K562 (cell line): ENCODE data around the gene ZFAND5. TPM values are rescaled to one million over a fixed set of nuclear protein-coding genes. Genes with fewer than 3 reads are reported as not detected.

Experiments used
- ATAC-seq: fragments of 200-7000 bp; cut with Tn5 transposase; 3 replicates; pipeline ENCODE4 v1.9.1; 2020; ENCODE audit warnings: moderate library complexity
- BruUV-seq: library from RNA; stranded (reverse); fragments of 400-500 nt; replicated peaks from 2 replicates; lab custom pipeline; 2021; lab: Mats Ljungman, UMichigan
- CTCF ChIA-PET: fragments of 300-600 bp; formaldehyde crosslinking; extraction: SDS; loops from one replicate; lab custom pipeline; 2021; ENCODE audit warnings: low intra/inter-chr PET ratio; lab: Yijun Ruan, JAX
- POLR2A ChIA-PET: fragments of 300-600, 350-650 bp; sonication (Branson Sonifier 250); formaldehyde crosslinking; extraction: SDS; loops from one replicate; lab custom pipeline; 2021; ENCODE audit warnings: antibody characterized with exemption, inconsistent platforms; lab: Yijun Ruan, JAX
- DNase-seq, 4 experiments: peaks; one replicate each; pipeline versions ENCODE4 v3.0.0 to v3.0.0-alpha.2; 2011 to 2018; ENCODE audit warnings: low spot score in 3 of 4, mixed read lengths in 3 of 4; ENCODE audit errors: extremely low read depth in 1 of 4
- FAIRE-seq: peaks from 2 replicates; lab custom pipeline; 2011; peaks lifted over from hg19 to GRCh38; lab: Jason Lieb, UNC
- H2AFZ ChIP-seq: 2 replicates; pipeline ENCODE4 v1.6.0; 2011; ENCODE audit warnings: low read depth, low read length, control low read depth, inconsistent platforms
- H3K27ac ChIP-seq: fragments of 200-600 bp; 3 replicates; pipeline ENCODE4 v1.8.0; 2011; ENCODE audit warnings: low read depth, mild to moderate bottlenecking, control low read depth, inconsistent platforms, low read length, moderate library complexity, mixed read lengths; ENCODE audit errors: extremely low read depth
- H3K27me3 ChIP-seq, 2 experiments: fragments of 300-600 bp in 1 of 2; 2 replicates in 1 of 2; 3 replicates in 1 of 2; pipeline versions ENCODE4 v1.6.0 to v1.8.0; 2011; ENCODE audit warnings: inconsistent platforms in 2 of 2, low read length in 2 of 2, mild to moderate bottlenecking in 1 of 2, mixed read lengths in 1 of 2, moderate library complexity in 1 of 2; ENCODE audit not compliant: control insufficient read depth in 2 of 2, insufficient read depth in 2 of 2
- H3K36me3 ChIP-seq: fragments of 300-600 bp; 3 replicates; pipeline ENCODE4 v1.8.0; 2011; ENCODE audit warnings: mild to moderate bottlenecking, low read length, inconsistent platforms; ENCODE audit not compliant: control insufficient read depth, insufficient read depth
- H3K4me1 ChIP-seq, 2 experiments: fragments of 200-600 bp in 1 of 2; replicated peaks in 1 of 2; 2 replicates in 1 of 2; 3 replicates in 1 of 2; pipeline versions ENCODE4 v1.5.1 to v1.8.0; 2011; ENCODE audit warnings: inconsistent platforms in 2 of 2, low read length in 2 of 2, mild to moderate bottlenecking in 1 of 2, mixed read lengths in 1 of 2, moderate library complexity in 1 of 2; ENCODE audit not compliant: control insufficient read depth in 2 of 2, insufficient read depth in 2 of 2
- H3K4me2 ChIP-seq: 2 replicates; pipeline ENCODE4 v1.6.1; 2011; ENCODE audit warnings: low read length, control low read depth, inconsistent platforms, mixed read lengths; ENCODE audit not compliant: insufficient read depth
- H3K4me3 ChIP-seq: fragments of 200-600 bp; sonication (generic), shearing (Covaris generic); 2 replicates; pipeline ENCODE4 v1.5.1; 2016; ENCODE audit warnings: control low read depth, inconsistent platforms
- H3K79me2 ChIP-seq: fragments of 200-600 bp; 3 replicates; pipeline ENCODE4 v1.8.0; 2011; ENCODE audit warnings: low read length, inconsistent platforms; ENCODE audit not compliant: control insufficient read depth, insufficient read depth
- H3K9ac ChIP-seq, 2 experiments: 2 replicates each; pipeline versions ENCODE4 v1.6.0 to v1.6.1; 2011; ENCODE audit warnings: low read depth in 2 of 2, low read length in 2 of 2, control low read depth in 1 of 2, inconsistent platforms in 1 of 2, mild to moderate bottlenecking in 1 of 2, mixed read lengths in 1 of 2; ENCODE audit not compliant: insufficient read depth in 1 of 2
- H3K9me1 ChIP-seq: one replicate; pipeline ENCODE4 v1.6.0; 2011; ENCODE audit warnings: inconsistent platforms, mild to moderate bottlenecking, low read length, moderate library complexity; ENCODE audit not compliant: control insufficient read depth, insufficient read depth
- H3K9me3 ChIP-seq: replicated peaks from 2 replicates; pipeline ENCODE4 v1.5.1; 2011; ENCODE audit warnings: low read depth, low read length, inconsistent platforms; ENCODE audit not compliant: control insufficient read depth, insufficient read depth
- H4K20me1 ChIP-seq: replicated peaks from 2 replicates; pipeline ENCODE4 v1.6.1; 2011; ENCODE audit warnings: low read length, inconsistent platforms, mixed read lengths; ENCODE audit not compliant: control insufficient read depth, insufficient read depth
- MAFK ChIP-seq: IDR thresholded peaks from 2 replicates; pipeline ENCODE4 v1.6.1; 2011; ENCODE audit warnings: low read length, improper control_type of control experiment
- SRSF1 ChIP-seq: fragments of 200-400 bp; formaldehyde crosslinking; IDR thresholded peaks from 2 replicates; pipeline ENCODE4 v1.6.1; 2017; ENCODE audit warnings: mild to moderate bottlenecking, low read depth, low read length, moderate library complexity
- TAL1 ChIP-seq: fragments of 450-650 bp; IDR thresholded peaks from 2 replicates; pipeline ENCODE4 v1.6.1; 2016; ENCODE audit warnings: mild to moderate bottlenecking
- ZNF780A ChIP-seq: fragments of 250-450 bp; sonication (Bioruptor Pico); IDR thresholded peaks from 2 replicates; pipeline ENCODE4 v1.5.0; 2021; ENCODE audit warnings: mild to moderate bottlenecking
- WGBS: fragments of 100-300 bp; shearing (Covaris generic); methylation state at CpG from one replicate; pipeline ENCODE4 v1.1.6; 2016; ENCODE audit warnings: low coverage, mixed read lengths; ENCODE audit not compliant: insufficient coverage; ENCODE audit errors: missing lambda C conversion rate; 5-methylcytosine and 5-hydroxymethylcytosine counted together
- in situ Hi-C: fragments of 300-500 bp; cut with MboI; formaldehyde crosslinking; loops from 4 replicates; pipeline ENCODE4 v1.15.0; 2018; ENCODE audit warnings: inconsistent platforms, mixed read lengths
- intact Hi-C: fragments of 100-400 bp; cut with micrococcal nuclease; formaldehyde crosslinking; loops from 2 replicates; pipeline ENCODE4 v1.14.2; 2022
- polyA plus RNA-seq, 8 experiments: library from polyadenylated mRNA; depleted of rRNA in 4 of 8; stranded (reverse) in 5 of 8; unstranded in 3 of 8; fragments of >200 nt; fragmentation: Nextera tagmentation in 2 of 8; fragmentation: Illumina TruSeq in 1 of 8; extraction: Ambion mirVana in 2 of 8; extraction: Trizol in 1 of 8; gene quantifications; 2 replicates each; pipeline versions ENCODE4 v1.2.1 to v1.2.3, GENCODE V29; 2011 to 2014; ENCODE audit warnings: inconsistent platforms in 1 of 8, missing spikeins in 1 of 8
- total RNA-seq, 7 experiments: library from RNA; depleted of rRNA in 6 of 7; stranded (reverse); fragments of >200 nt in 6 of 7; fragmentation: Illumina TruSeq in 2 of 7; extraction: Trizol in 2 of 7; gene quantifications; 2 replicates each; pipeline versions ENCODE4 v1.2.1 to v1.2.3, GENCODE V29; 2011 to 2021; ENCODE audit warnings: low replicate concordance in 1 of 7
- TF ChIP-seq, protein P1 (sequence below): fragments of 450-650 bp; formaldehyde crosslinking; IDR thresholded peaks from 2 replicates; pipeline ENCODE4 v1.4.0; 2020; ENCODE audit warnings: mild to moderate bottlenecking, mixed read lengths

ZFAND5 gene
- total and polyA plus RNA-seq, 9 of the 15 experiments (the other 6 are each of a cell fraction or from before 2014, with no cell fraction given), result 12.7 to 64.2 (median 34.5) TPM

DNA sequence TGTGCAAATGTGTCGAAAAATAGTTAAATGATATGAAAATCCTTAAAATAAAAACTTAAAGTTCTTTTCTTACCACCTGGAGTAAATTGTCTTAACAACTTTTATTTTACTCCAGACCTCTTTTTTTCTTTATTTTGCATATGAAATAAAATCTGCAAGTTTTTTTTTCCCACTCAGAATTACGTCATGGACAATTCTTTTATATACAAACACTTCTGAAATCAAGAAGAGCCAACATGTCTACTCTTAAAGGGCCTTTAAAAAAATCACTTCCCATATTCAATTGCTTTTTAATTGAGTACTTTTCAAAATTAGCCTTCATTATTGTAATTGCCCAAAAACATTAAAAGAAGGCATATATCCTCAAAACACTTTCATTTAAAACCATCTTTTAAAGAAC, 37.7 kb upstream of the ZFAND5 start:
- POLR2A ChIA-PET, result no interaction called here
- no peak overlapping the region for H3K27ac ChIP-seq
- H3K4me2 ChIP-seq, result no peak overlapping the region
- in situ Hi-C loops (no loop called here), intact Hi-C loops (no loop called here)
- DNase-seq, result no peak
- TF ChIP-seq TAL1 (no peak), SRSF1 (no peak), ZNF780A (CRISPR knock-in tag) (no peak), MAFK (no peak)
- TF ChIP-seq, protein P1, sequence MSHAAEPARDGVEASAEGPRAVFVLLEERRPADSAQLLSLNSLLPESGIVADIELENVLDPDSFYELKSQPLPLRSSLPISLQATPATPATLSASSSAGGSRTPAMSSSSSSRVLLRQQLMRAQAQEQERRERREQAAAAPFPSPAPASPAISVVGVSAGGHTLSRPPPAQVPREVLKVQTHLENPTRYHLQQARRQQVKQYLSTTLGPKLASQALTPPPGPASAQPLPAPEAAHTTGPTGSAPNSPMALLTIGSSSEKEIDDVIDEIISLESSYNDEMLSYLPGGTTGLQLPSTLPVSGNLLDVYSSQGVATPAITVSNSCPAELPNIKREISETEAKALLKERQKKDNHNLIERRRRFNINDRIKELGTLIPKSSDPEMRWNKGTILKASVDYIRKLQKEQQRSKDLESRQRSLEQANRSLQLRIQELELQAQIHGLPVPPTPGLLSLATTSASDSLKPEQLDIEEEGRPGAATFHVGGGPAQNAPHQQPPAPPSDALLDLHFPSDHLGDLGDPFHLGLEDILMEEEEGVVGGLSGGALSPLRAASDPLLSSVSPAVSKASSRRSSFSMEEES (CRISPR knock-in tag), result 0 out of 2 replicates have a peak, but pooled peaks have one; percentile 17
- H4K20me1 ChIP-seq, result no peaks in the 10 kb centered on the region
- CTCF ChIA-PET, result no interaction called here
- no peaks in the 10 kb centered on the region for H3K9me3 ChIP-seq
- H3K9me1 ChIP-seq, result no peaks in the 10 kb centered on the region
- no peak for FAIRE-seq
- H3K4me1 ChIP-seq, result no peaks in the 10 kb centered on the region
- H3K36me3 ChIP-seq, result no peaks in the 10 kb centered on the region
- H2AFZ ChIP-seq, result no peak overlapping the region
- H3K79me2 ChIP-seq, result no peaks in the 10 kb centered on the region
- H3K9ac ChIP-seq, result no peak overlapping the region
- 4% methylated on average over 2 of the region's 2 CpGs for WGBS
- no peak overlapping the region for H3K4me3 ChIP-seq
- no peak for ATAC-seq
- BruUV-seq, result no TSS peak
- H3K27me3 ChIP-seq, result no peaks in the 10 kb centered on the region; a peak in 1 of 5 replicates
